HG03439 (cell line): ENCODE data around the gene CDH13.

Source experiments
- ATAC-seq: cut with Tn5 transposase; IDR thresholded peaks from one replicate; pipeline ENCODE4 v1.9.1; 2021; ENCODE audit warnings: mild to moderate bottlenecking, moderate library complexity; ENCODE audit not compliant: unreplicated experiment

The CDH13 gene

DNA sequence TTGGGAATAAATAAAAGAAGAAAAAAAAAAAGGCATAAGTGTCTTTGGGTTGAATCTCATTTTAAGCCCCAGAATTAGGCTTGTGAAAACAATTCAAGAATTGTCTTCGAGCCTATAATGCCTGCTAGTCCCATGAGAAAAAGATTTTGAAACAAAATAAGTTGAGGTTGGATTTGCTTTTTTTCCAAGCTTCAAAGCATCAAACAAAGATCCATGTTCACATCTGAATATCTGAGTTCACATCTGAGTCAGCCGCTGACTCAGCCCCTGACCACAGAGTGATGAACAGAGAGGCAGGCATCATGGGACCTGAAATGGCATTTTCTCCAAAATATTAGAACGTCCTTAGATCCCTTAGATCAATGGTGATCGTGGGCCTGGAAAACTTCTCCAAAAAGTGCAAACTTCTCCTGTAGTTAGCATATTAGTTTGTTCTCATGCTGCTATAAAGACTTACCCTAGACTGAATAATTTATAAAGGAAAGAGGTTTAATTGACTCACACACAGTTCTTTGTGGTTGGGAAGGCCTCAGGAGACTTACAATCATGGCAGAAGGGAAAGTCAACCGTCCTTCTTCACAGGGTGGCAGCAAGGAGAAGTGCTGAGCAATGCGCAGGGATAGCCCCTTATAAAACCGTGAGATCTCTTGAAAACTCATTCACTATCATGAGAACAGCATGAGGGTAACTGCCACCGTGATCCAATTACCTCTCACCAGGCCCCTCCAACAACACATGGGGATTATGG lies 886.4 kb downstream of the CDH13 start:
- no peak for ATAC-seq

DNA sequence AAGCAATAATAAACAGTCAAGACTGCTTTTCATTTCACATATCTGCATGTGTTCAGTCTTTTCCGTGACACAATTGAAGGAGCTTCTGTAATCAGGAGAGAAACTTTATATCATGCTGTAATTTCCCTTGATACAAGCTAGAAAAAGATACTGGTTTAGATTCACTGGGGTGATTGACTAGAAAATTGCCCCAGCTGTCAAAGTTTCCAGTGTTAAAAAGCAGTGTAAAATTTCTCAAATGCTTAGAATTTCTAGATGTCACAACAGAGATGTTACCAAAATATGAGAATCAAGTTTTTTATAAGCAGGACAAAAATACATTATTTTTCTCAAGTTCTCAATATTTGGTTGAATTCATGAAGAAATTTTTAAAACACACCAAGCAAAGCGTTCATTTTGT lies 888.6 kb downstream of the CDH13 start:
- ATAC-seq: no peak

DNA sequence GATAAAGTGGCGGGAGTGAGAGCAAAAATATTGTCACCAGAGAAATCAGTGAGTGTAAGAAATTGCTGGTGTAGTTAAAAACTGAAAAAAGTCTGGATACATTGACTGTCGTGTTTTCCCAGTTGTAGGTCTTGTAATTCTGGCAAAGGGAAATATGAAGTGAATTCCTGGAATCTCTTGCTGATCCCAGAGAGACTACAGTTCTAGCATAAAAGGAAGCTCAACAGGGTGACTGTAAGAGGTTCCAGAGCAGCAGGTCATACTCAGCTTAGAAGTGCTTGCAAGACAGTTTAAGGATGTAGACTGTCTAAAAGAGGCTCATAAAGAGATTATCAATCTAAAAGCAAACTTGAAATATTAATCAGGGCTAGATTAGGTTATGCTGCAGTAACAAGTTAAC lies 890.2 kb downstream of the CDH13 start:
- no peak for ATAC-seq

DNA sequence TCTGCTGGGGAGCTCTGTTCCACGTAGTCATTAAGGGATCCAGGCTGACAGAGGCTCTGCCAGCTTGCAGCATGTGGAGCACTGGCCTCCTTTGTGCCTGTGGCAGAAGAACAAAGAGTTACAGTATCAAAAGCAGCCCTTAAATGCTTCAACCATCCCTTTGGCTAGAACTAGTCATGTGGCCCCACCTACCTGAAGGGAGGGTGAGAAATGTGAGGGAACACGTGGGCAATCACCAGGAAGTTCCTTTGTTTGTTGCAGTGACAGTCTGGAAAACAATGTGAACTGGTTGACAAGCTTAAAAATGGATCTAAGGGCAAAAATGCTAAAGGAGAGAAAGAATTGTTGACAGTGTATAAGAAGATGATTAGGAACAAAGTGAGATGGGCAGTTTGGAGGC lies 890.6 kb downstream of the CDH13 start:
- ATAC-seq: no peak

DNA sequence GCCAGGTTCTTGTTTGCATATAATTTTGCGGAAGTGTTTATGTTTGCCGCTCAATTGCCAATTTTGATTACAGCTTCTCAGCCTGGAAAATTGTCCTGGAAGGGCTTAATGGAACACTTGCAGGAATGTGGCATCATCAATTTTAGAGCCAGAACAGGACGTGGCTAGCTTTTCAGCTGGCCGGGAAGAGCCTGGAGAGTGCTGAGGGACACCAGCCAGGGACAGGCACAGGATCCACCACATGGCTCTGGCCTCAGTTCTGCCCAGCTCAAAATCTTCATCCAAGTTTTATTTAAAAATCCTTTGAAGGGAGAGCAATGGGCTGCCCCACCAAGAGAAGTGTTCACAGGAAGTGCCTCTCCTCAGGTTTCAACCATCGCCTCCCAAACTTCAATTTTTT lies 893.8 kb downstream of the CDH13 start:
- ATAC-seq: no peak

DNA sequence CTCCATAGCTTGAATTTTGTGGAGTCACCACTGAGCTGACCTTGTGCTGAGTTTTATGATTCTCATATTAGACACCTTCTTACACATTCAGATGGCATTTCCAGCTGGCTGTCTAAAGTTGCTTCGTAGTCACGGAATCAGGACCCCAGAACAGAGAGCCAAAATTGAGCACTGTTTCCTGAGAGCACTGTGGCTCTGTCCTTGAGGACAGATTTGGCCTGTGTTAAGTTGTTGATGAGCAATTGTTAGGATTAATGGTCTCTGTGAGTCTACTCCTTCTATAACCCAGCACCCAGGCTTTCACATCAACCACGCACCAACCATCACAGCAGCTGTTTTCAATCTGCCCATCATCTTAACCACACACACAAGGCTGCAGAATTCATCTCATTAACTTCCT lies 903.5 kb downstream of the CDH13 start:
- no peak for ATAC-seq

DNA sequence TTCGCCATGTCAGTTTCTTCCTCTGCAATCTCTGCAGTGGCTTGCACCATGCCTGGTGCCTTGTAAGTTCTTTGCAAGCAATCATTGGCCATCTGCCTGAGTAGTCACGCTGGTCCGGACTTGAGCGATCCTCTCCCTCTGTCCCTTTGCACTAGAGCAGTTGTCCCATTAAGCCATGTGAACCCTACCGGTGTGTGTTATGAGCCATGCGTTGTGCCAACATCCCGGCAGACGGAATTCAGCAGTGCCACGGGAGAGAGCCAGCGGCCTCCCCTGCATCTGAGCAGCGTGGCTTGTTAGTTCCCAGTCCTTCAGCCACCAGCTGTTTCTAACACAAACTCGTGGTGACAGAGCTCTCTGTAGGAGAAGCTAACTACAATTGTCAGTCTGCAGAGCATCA lies 905.9 kb downstream of the CDH13 start:
- ATAC-seq: no peak

DNA sequence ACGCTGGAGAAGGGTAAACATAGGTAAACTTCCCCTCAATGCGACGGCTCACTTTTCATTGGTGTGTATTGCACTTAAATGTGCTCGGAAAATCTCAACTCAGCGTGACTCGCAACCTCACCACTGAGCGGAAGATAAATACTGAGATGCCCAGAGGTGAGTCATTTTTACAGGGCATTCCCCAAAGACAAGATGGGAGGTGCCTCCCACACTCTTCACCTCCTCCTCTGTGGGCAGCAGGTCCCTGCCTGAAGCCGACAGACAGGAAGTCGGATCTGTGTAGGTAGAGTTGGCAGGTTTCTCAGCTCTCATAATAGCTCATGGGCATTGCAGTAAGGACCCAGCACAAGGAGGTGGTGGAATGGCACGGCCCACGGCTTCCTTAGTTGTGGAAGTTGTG lies 906.4 kb downstream of the CDH13 start:
- no peak for ATAC-seq

DNA sequence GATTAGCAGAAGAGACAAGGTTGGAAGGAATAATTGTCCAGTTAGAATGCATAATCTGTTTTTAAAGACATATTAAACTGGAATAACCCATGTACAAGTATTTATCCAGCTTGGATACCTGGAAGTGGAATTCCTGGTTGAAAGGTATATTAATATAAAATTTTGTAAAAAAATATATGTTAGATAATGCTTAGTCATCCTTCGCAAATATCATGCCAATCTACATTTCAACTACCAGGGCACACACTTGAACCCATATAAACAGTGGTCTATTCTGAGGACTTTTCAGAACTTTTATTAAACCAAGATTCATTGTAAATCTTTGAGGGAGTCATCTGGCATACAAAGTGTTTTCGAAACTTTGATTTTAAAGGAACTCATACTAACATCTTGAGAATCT lies 911.9 kb downstream of the CDH13 start:
- ATAC-seq: no peak

DNA sequence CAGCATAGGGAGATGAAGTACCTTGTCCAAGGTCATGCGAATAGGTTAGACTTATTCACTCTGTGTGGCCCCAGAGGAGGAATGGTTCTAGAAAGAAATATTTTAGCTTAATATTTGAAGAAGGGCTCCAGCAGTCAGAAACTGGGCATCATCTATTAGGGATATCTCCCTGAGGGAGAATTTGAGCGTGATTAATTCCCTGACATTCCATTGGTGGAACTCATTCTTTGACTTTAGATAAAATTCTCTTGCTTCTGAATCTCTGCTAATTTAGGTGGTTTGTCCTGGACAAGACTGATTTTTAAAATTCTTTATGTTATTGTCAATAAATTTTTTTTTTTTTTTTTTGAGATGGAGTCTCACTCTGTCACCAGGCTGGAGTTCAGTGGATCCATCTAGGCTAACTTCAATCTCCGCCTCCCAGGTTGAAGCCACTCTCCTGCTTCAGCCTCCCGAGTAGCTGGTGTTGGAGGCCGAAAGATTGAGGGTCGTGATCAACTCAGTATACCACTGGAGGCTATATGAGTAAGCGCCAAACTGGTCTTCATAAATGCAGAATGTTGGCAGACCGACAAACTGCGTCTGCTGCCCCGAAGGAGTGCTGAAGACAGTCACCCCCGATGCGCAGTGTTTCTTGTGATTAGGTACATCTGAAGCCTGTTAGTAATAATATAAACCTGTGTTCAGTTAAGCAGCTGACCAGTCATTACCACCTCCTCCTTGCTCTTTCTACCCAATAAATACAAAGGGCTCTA lies 913.1 kb downstream of the CDH13 start:
- ATAC-seq: no peak

DNA sequence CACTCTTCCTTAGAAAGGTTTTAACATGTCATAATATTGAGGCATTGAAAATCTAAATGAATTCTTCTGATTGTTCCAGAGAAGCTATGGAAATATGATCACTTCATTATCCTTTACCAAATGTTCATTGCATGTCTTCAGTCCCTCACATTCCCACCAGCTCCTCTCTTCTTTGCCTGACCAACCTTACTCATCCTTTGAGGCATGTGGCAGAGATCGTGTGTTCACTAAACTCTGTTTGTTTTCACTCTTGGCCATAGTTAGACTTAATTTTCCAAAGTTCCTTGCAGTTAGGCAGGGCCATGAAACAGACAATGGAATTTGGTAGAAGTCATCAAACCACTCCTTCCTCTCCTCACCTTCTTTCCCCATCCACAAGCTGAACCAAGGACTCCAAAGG lies 914.5 kb downstream of the CDH13 start:
- ATAC-seq: no peak

DNA sequence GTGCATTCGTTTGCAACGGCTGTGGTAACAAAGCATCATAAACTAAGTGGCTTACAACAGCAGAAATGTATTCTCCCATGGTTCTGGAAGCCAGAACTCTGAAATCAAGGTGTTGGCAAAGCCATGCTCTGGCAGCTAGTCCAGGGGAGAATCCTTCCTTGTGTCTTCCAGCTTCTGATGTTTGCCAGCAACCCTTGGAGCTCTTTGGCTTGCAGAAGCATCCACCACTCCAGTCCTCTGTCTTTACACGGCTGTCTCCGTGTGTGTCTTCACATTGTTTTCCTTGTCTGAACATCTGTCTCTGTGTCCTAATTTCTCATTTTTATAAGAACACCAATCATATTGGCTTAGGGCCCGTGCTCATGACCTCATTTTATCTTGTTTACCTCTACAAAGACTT lies 915.7 kb downstream of the CDH13 start:
- ATAC-seq: no peak

DNA sequence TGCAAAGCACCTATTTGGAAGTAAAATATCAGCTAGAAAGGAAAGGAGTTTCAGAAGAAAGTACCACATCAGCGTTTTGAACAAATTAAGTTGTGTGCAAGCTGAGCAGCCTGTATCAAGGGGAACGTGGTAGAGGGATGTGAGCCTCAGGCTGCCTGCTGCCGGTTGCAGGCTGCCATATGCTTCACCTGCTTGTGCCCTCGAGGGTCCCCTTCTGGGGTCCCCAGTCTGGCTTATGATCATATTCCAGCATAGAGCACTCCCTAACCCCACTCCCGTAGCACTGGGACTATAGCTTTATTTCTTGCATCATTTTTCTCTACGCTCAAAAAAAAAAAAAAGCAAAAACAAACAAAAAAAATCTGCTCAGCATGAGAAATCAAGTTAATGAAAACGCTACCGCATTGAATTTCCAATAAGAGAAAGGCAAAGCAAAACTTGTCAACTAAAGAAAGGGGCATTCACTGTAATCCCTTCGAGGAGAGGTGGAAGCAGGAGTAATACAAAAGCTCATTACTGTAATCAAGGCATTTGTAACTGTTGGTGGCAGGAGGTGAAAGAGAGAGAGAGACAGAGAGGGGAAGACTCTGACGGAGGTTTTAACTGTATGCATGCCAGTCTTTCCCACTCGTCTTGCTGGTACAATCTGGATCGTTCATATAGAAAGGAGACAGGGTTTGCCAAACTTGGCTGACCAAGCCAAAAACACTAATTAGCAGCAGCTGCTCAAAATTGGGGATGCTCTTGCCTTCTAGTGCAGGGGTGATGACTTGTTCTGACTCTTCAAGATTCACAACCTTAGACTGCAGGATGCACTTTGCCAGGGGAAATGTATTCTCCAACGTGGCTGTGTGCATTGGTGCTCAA lies 922.8 kb downstream of the CDH13 start:
- no peak for ATAC-seq

DNA sequence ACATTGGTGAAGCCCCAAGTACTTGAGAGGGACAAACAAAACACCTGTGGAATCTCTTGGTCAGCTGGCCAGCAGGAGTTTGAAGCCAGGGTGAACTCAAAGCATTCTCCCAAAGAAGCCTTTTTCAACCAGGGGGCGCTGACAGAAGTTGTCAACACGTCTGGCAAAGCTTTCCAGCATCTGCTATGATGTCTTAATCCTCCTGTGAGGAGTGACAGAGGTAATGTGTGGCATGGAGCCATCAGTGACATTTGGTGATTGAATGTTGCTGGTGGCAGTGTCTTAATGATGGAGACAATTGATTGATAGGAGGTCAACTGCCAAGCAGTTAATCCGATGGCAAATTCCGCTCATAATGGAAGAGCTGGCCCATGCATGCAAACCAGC lies 923.4 kb downstream of the CDH13 start:
- ATAC-seq: no peak

DNA sequence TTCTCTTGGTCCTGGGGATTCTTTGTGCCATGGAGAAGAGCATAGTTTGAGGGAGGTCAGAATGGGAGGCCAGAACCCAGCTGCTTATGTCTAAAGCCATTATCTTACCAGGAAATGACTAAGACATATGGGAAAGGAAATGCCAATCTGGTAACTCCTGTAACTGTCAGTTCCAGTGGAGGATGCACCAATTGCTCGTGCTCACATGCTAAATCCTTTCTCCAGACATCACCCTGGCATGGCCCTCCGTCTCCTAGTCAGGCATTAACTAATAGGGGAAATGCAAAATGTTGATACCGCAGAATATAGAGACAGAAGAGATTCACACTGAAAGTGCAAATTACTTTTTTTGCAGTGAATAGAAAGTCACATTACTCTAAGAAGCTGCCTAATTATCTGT lies 925.5 kb downstream of the CDH13 start:
- ATAC-seq: no peak

DNA sequence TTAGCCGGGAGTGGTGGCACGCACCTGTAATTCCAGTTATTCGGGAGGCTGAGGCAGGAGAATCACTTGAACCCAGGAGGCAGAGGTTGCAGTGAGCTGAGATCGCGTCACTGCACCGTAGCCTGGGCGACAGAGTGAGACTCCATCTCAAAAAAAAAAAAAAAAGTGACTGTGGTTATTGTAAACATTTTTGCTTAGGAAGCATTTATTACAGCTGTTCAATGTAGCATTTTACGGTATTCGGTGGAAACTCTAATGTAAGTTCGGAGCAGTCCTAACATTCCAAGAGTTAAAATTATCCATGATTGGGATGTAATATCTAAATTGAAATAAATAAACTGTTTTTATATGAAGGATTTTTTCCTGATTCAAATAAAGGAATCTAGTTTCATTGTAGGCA lies 926.2 kb downstream of the CDH13 start:
- ATAC-seq: no peak

DNA sequence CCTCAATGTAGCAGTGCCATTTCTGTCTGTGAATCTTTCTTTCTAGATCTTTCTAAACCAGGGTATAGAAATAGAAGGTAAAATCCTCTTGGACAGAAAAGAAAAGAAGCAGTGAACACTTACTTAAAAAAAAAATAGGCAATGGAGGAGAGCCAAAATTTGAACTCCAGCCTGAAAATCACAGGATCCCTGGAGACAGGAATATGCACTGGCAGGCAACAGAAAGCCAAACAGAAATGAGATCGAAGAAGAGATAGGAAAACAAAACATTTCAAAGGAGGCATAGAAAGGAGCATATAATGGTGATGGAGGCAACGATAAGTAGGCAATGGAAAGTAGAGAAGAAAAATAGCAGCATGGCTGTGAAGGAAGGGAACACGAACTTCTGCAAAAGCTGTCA lies 927.3 kb downstream of the CDH13 start:
- no peak for ATAC-seq

DNA sequence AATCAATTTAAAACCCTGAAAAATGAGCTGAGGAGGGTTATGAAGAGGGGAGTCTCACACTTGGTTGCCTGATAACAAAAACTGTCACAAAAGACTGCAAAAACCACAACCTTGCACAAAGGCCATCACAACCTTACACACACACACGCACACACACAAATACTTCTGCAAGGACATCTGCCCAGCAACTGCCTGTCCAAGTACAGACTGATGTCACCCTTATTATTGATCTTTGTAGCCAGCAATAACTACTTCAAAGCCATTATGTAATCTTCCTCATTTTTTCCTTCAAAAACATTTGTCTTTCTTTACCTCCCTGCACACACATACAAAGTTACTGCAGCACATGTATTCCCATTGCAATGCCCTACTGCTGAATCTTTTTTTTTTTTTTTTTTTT lies 927.8 kb downstream of the CDH13 start:
- no peak for ATAC-seq

DNA sequence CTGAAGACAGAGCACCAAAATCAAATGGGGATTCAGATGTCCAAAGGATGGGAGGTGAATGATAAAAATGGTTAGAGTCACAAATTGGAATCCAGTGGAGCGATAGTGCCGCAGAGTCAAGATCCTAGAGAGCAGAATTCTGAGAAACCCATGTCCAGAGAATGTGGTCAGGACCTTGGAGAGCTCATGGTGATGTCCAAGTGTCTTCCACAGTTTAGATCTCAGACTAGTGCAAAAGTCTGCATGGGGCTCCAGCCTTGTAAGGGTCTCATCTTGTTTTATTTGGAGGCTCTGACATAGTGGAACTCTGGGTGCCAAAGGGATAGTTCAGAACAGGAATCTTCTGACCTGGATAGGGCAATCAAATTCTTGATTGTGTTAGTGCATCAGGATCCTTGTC lies 935.1 kb downstream of the CDH13 start:
- no peak for ATAC-seq

DNA sequence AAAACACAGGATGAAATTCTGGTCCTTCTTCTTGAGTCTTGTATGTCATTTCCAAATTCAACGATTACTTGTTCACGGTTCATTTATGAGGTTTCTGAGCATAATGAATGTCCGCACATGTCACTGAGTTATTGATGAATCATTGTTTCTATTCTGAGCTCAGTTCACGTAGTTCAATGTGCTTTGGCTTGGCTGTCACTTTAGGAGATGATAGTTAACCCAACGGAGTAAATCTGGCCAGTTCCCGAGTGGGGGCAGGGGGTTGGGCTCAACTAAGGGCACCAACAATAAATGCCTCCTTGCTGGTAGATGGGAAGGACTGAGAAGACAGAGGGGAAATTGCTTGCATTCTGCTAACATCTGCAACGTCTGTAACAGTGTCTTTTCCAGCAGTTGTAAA lies 941.6 kb downstream of the CDH13 start:
- ATAC-seq: no peak

DNA sequence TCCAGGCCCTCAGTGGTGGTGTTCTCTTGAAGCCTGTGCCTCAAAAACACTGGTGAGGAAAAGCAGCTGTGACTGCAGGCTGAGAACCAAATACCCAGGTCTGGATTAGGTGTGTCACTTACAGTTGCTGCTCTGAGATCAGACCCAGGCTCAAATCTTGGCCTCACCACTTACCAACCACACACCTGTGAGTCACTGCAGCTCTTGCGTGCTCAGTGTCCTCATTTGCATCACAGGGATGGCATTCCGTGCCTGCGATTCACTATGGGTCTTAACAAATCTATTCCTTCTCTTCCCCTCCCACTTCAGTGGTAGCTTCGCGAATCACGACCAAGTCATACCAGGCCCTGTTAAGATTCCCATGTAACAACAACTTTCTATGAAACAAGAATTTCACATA lies 947.6 kb downstream of the CDH13 start:
- no peak for ATAC-seq
